Stimulated activated CD8-positive, alpha-beta memory T cell treated with anti-CD3 and anti-CD28 coated beads, Interleukin-7, amount 100 ng/mL, for 1 hour (primary cell): ENCODE measurements around the gene PDHA1.
A peak's percentile ranks its signal among the peaks of the same experiment; 100 is the strongest.

Experiments
- DNase-seq, 2 donors: peaks; one replicate each; pipeline ENCODE4 v3.0.0-alpha.2; 2020; ENCODE audit warnings: low read depth in 2 of 2

PDHA1 gene

GRCh38 chrX:19375546-19375945 lies 31.8 kb downstream of the PDHA1 start:
- DNase-seq, result no peak

GRCh38 chrX:19377799-19378198 lies 34.1 kb downstream of the PDHA1 start:
- no peak for DNase-seq

GRCh38 chrX:19381326-19381725 lies 37.6 kb downstream of the PDHA1 start:
- DNase-seq, result no peak

GRCh38 chrX:19382555-19383145 lies 38.9 kb downstream of the PDHA1 start:
- peak in 1 of 2 donors; percentile 25 for DNase-seq

GRCh38 chrX:19386679-19387078 lies 43.0 kb downstream of the PDHA1 start:
- DNase-seq, result no peak

GRCh38 chrX:19388064-19388679 lies 44.4 kb downstream of the PDHA1 start:
- no peak for DNase-seq

- no peak for DNase-seq
These were observed 45.0 kb downstream of the PDHA1 start for GRCh38 chrX:19388741-19389140.

- DNase-seq, result no peak
These were observed 45.6 kb downstream of the PDHA1 start for GRCh38 chrX:19389227-19389845.

GRCh38 chrX:19392078-19392477 lies 48.4 kb downstream of the PDHA1 start:
- DNase-seq, result no peak

GRCh38 chrX:19392703-19393102 lies 49.0 kb downstream of the PDHA1 start:
- DNase-seq, result no peak

GRCh38 chrX:19403696-19404095 lies 60.0 kb downstream of the PDHA1 start:
- no peak for DNase-seq

GRCh38 chrX:19410259-19410658 lies 66.5 kb downstream of the PDHA1 start:
- no peak for DNase-seq
